H1 (cell line): ENCODE data around the gene SLC8A3. TPM values are rescaled to one million over a fixed set of nuclear protein-coding genes. Genes with fewer than 3 reads are reported as not detected.

Source experiments
- CBX5 ChIP-seq: fragments of 300-800, 300-1000 bp; sonication (generic); IDR thresholded peaks from 2 replicates; pipeline ENCODE4 v1.7.1; 2016; ENCODE audit warnings: antibody characterized with exemption, low read length, low read depth
- CREB1 ChIP-seq: IDR thresholded peaks from 2 replicates; pipeline ENCODE4 v1.6.1; 2012; ENCODE audit warnings: inconsistent platforms
- EP300 ChIP-seq, 2 experiments: IDR thresholded peaks; 1 replicate in 1 of 2; 2 replicates in 1 of 2; pipeline ENCODE4 v1.6.1; 2011 to 2012; ENCODE audit warnings: low read depth in 2 of 2, low read length in 2 of 2, mild to moderate bottlenecking in 2 of 2, borderline replicate concordance in 1 of 2, inconsistent platforms in 1 of 2, moderate library complexity in 1 of 2
- GABPA ChIP-seq: IDR thresholded peaks from 2 replicates; pipeline ENCODE4 v1.6.1; 2011; ENCODE audit warnings: mild to moderate bottlenecking, low read length, moderate library complexity, borderline replicate concordance; ENCODE audit not compliant: insufficient read depth
- KDM4A ChIP-seq: IDR thresholded peaks from one replicate; pipeline ENCODE4 v1.7.1; 2012; ENCODE audit warnings: low read depth, mild to moderate bottlenecking, moderate library complexity, low read length, inconsistent platforms; ENCODE audit not compliant: severe bottlenecking
- polyA plus RNA-seq, 7 experiments: library from polyadenylated mRNA; depleted of rRNA in 3 of 7; stranded (reverse) in 5 of 7; unstranded in 2 of 7; fragments of >200 nt in 5 of 7; fragments of 200-250 nt in 2 of 7; gene quantifications; 1 replicate in 5 of 7; 2 replicates in 1 of 7; 4 replicates in 1 of 7; pipeline versions ENCODE4 v1.2.1 to v1.2.3, GENCODE V29; 2011 to 2013; ENCODE audit warnings: missing spikeins in 2 of 7, mixed read lengths in 2 of 7
- total RNA-seq: library from RNA; stranded (reverse); fragmentation: NEBNext Ultra II Directional; extraction: Animal tissue kit (Norgen Biotek cat#: 25700); gene quantifications from 2 replicates; pipeline ENCODE4 v1.2.1, GENCODE V29; 2021
- TF ChIP-seq, protein P1 (sequence below): IDR thresholded peaks from 2 replicates; pipeline ENCODE4 v1.6.1; 2011; ENCODE audit warnings: low read length, improper control_type of control experiment

The SLC8A3 gene
- total and polyA plus RNA-seq, 2 of the 8 experiments (the other 6 are each of a cell fraction or from before 2014, with no cell fraction given), result 0.38 to 1.1 TPM

DNA sequence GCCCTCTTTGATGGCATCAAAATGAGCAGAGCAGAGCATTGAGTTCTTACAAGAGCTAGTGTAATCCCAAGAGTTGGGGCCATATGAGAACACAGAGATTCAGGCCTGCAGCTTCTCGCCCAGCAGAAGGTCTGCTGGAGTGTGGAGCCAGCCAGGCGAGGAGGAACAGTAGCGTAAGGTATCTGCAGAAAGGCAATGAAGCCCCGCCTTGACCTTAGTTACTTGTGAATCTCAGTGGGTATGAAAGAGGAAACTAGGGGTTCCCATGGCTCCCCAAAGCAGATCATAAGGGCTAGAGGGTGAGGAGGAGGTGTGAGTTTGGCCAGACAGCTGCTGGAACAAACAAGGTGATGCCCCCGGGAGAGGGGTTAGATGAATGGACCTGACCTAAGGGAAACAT lies 49.4 kb downstream of the SLC8A3 start (continued):
- TF ChIP-seq, protein P1, sequence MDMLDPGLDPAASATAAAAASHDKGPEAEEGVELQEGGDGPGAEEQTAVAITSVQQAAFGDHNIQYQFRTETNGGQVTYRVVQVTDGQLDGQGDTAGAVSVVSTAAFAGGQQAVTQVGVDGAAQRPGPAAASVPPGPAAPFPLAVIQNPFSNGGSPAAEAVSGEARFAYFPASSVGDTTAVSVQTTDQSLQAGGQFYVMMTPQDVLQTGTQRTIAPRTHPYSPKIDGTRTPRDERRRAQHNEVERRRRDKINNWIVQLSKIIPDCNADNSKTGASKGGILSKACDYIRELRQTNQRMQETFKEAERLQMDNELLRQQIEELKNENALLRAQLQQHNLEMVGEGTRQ, result no peak
- no peak for TF ChIP-seq CREB1
- TF ChIP-seq EP300 (IDR thresholded peaks at IDR 0.05; ENCODE audit: borderline replicate concordance in 1 of 2, low read depth in 2 of 2, low read length in 2 of 2), result no peak
- TF ChIP-seq CBX5, result no peak
- TF ChIP-seq KDM4A, result no peak
- no peak for TF ChIP-seq GABPA
